IMR-90 (cell line): ENCODE data around the gene FRMD1. TPM values are rescaled to one million over a fixed set of nuclear protein-coding genes. Genes with fewer than 3 reads are reported as not detected.

Experiments
- ATAC-seq: fragments of 200-7000 bp; cut with Tn5 transposase; 2 replicates; pipeline ENCODE4 v1.9.1; 2020; ENCODE audit warnings: low read depth, mild to moderate bottlenecking, moderate library complexity
- BruUV-seq: library from RNA; stranded (reverse); fragments of 400-500 nt; replicated peaks from 2 replicates; lab custom pipeline; 2021; lab: Mats Ljungman, UMichigan
- CTCF ChIA-PET: fragments of 300-600 bp; formaldehyde crosslinking; extraction: SDS; loops from one replicate; lab custom pipeline; 2021; ENCODE audit warnings: antibody characterized with exemption; lab: Yijun Ruan, JAX
- POLR2A ChIA-PET: fragments of 300-600 bp; sonication (Branson Sonifier 250); formaldehyde crosslinking; loops from one replicate; lab custom pipeline; 2022; ENCODE audit warnings: antibody characterized with exemption; ENCODE audit not compliant: unreplicated experiment; lab: Charles Lee
- DNase-seq: peaks from one replicate; pipeline ENCODE4 v3.0.0; 2013
- H2AFZ ChIP-seq: replicated peaks from 2 replicates; pipeline ENCODE3; 2013; ENCODE audit warnings: low read length, mild to moderate bottlenecking; ENCODE audit not compliant: poor library complexity
- H2AK5ac ChIP-seq: 2 replicates; pipeline ENCODE4 v1.6.1; 2013; ENCODE audit warnings: low read depth, low read length, inconsistent platforms
- H2AK9ac ChIP-seq: replicated peaks from 2 replicates; pipeline ENCODE3; 2013; ENCODE audit warnings: mild to moderate bottlenecking, low read depth, low read length, moderate library complexity; ENCODE audit not compliant: poor library complexity
- H2BK120ac ChIP-seq: 2 replicates; pipeline ENCODE4 v1.6.1; 2013; ENCODE audit warnings: low read depth, low read length, inconsistent platforms
- H2BK15ac ChIP-seq: 3 replicates; pipeline ENCODE4 v1.6.1; 2013; ENCODE audit warnings: low read depth, low read length, inconsistent platforms
- H2BK20ac ChIP-seq: 2 replicates; pipeline ENCODE4 v1.6.1; 2013; ENCODE audit warnings: low read depth, mild to moderate bottlenecking, inconsistent platforms, low read length, moderate library complexity
- H2BK5ac ChIP-seq: 2 replicates; pipeline ENCODE4 v1.6.1; 2013; ENCODE audit warnings: mild to moderate bottlenecking, low read depth, low read length, inconsistent platforms; ENCODE audit not compliant: poor library complexity, severe bottlenecking
- H3K14ac ChIP-seq: replicated peaks from 2 replicates; pipeline ENCODE4 v1.6.1; 2013; ENCODE audit warnings: low read depth, low read length, inconsistent platforms
- H3K18ac ChIP-seq: 2 replicates; pipeline ENCODE4 v1.6.1; 2013; ENCODE audit warnings: low read depth, low read length, control low read depth
- H3K23ac ChIP-seq: 2 replicates; pipeline ENCODE4 v1.6.1; 2013; ENCODE audit warnings: low read depth, low read length, inconsistent platforms
- H3K27ac ChIP-seq: 2 replicates; pipeline ENCODE4 v1.5.1; 2013; ENCODE audit warnings: mild to moderate bottlenecking, control low read depth, low read length; ENCODE audit not compliant: insufficient read depth
- H3K27me3 ChIP-seq: 2 replicates; pipeline ENCODE4 v1.6.1; 2013; ENCODE audit warnings: low read length; ENCODE audit not compliant: control insufficient read depth, insufficient read depth
- H3K36me3 ChIP-seq: 2 replicates; pipeline ENCODE4 v1.6.1; 2013; ENCODE audit warnings: low read length, mixed read lengths; ENCODE audit not compliant: control insufficient read depth, insufficient read depth
- H3K4ac ChIP-seq: 2 replicates; pipeline ENCODE4 v1.6.1; 2013; ENCODE audit warnings: low read depth, low read length, inconsistent platforms
- H3K4me1 ChIP-seq: 2 replicates; pipeline ENCODE4 v1.6.1; 2013; ENCODE audit warnings: low read length, mixed read lengths; ENCODE audit not compliant: control insufficient read depth, insufficient read depth
- H3K4me2 ChIP-seq: 2 replicates; pipeline ENCODE4 v1.6.1; 2013; ENCODE audit warnings: low read depth, mild to moderate bottlenecking, control low read depth, low read length, moderate library complexity
- H3K4me3 ChIP-seq: 2 replicates; pipeline ENCODE4 v1.5.1; 2013; ENCODE audit warnings: low read depth, mild to moderate bottlenecking, control low read depth, low read length, moderate library complexity; ENCODE audit not compliant: insufficient read depth
- H3K56ac ChIP-seq: 2 replicates; pipeline ENCODE4 v1.6.1; 2013; ENCODE audit warnings: low read length, inconsistent platforms; ENCODE audit not compliant: insufficient read depth; ENCODE audit errors: extremely low read depth
- H3K79me1 ChIP-seq, 2 experiments: 2 replicates each; pipeline ENCODE4 v1.6.1; 2013; ENCODE audit warnings: low read length in 2 of 2, inconsistent platforms in 1 of 2, low read depth in 1 of 2
- H3K9ac ChIP-seq: 2 replicates; pipeline ENCODE4 v1.6.1; 2013; ENCODE audit warnings: low read depth, low read length, control low read depth
- H3K9me1 ChIP-seq: 2 replicates; pipeline ENCODE4 v1.6.1; 2013; ENCODE audit warnings: low read length, inconsistent platforms; ENCODE audit not compliant: insufficient read depth
- H3K9me3 ChIP-seq: 2 replicates; pipeline ENCODE4 v1.6.1; 2013; ENCODE audit warnings: low read length; ENCODE audit not compliant: control insufficient read depth, insufficient read depth
- H4K20me1 ChIP-seq: 2 replicates; pipeline ENCODE4 v1.6.1; 2013; ENCODE audit warnings: low read length, inconsistent platforms; ENCODE audit not compliant: insufficient read depth
- H4K5ac ChIP-seq: 2 replicates; pipeline ENCODE4 v1.6.1; 2013; ENCODE audit warnings: mild to moderate bottlenecking, low read depth, low read length, control low read depth
- H4K8ac ChIP-seq, 2 experiments: 2 replicates each; pipeline ENCODE4 v1.6.1; 2013; ENCODE audit warnings: low read depth in 2 of 2, low read length in 2 of 2, control low read depth in 1 of 2, inconsistent platforms in 1 of 2
- H4K91ac ChIP-seq: 2 replicates; pipeline ENCODE4 v1.6.1; 2013; ENCODE audit warnings: low read depth, low read length, inconsistent platforms; ENCODE audit not compliant: insufficient read depth
- BHLHE40 ChIP-seq: fragments of 150-350 bp; IDR thresholded peaks from 2 replicates; pipeline ENCODE4 v1.6.1; 2016; ENCODE audit warnings: mild to moderate bottlenecking, low read depth, low read length
- CEBPB ChIP-seq: IDR thresholded peaks from 2 replicates; pipeline ENCODE4 v1.6.1; 2012; ENCODE audit warnings: low read depth, low read length, improper control_type of control experiment
- CHD1 ChIP-seq: IDR thresholded peaks from 2 replicates; pipeline ENCODE4 v1.6.1; 2012; ENCODE audit warnings: low read depth, low read length, improper control_type of control experiment
- CTCF ChIP-seq: conservative IDR thresholded peaks from 2 replicates; pipeline ENCODE4 v1.5.1; 2012; ENCODE audit warnings: mild to moderate bottlenecking, low read depth, low read length, improper control_type of control experiment
- ELK1 ChIP-seq: fragments of 150-350 bp; IDR thresholded peaks from 2 replicates; pipeline ENCODE4 v1.6.1; 2016; ENCODE audit warnings: low read depth, mild to moderate bottlenecking, low read length, moderate library complexity, borderline replicate concordance
- FOS ChIP-seq: fragments of 150-350 bp; IDR thresholded peaks from 2 replicates; pipeline ENCODE4 v1.6.1; 2016; ENCODE audit warnings: low read depth, low read length
- MAFK ChIP-seq: IDR thresholded peaks from 2 replicates; pipeline ENCODE4 v1.6.1; 2012; ENCODE audit warnings: low read depth, low read length, improper control_type of control experiment
- MAZ ChIP-seq: IDR thresholded peaks from 2 replicates; pipeline ENCODE4 v1.6.1; 2012; ENCODE audit warnings: low read depth, mild to moderate bottlenecking, low read length, improper control_type of control experiment, moderate library complexity, borderline replicate concordance
- MXI1 ChIP-seq: IDR thresholded peaks from 2 replicates; pipeline ENCODE4 v1.6.1; 2012; ENCODE audit warnings: low read depth, mild to moderate bottlenecking, low read length, moderate library complexity, borderline replicate concordance
- NFE2L2 ChIP-seq: fragments of 150-350 bp; IDR thresholded peaks from 2 replicates; pipeline ENCODE4 v1.6.1; 2016; ENCODE audit warnings: low read depth, mild to moderate bottlenecking, low read length
- POLR2A ChIP-seq: IDR thresholded peaks from 2 replicates; pipeline ENCODE4 v1.6.1; 2012; ENCODE audit warnings: mild to moderate bottlenecking, low read depth, low read length
- RAD21 ChIP-seq: IDR thresholded peaks from 2 replicates; pipeline ENCODE4 v1.6.1; 2012; ENCODE audit warnings: low read length, improper control_type of control experiment
- RCOR1 ChIP-seq: IDR thresholded peaks from 2 replicates; pipeline ENCODE4 v1.6.1; 2012; ENCODE audit warnings: mild to moderate bottlenecking, low read length, improper control_type of control experiment; ENCODE audit not compliant: insufficient replicate concordance
- RFX5 ChIP-seq: IDR thresholded peaks from 2 replicates; pipeline ENCODE4 v1.8.0; 2012; ENCODE audit warnings: low read depth, mild to moderate bottlenecking, low read length, moderate library complexity
- SMC3 ChIP-seq: fragments of 150-350 bp; IDR thresholded peaks from 2 replicates; pipeline ENCODE4 v1.6.1; 2016; ENCODE audit warnings: low read depth, mild to moderate bottlenecking, antibody characterized with exemption, low read length, moderate library complexity
- USF2 ChIP-seq: fragments of 150-350 bp; IDR thresholded peaks from 2 replicates; pipeline ENCODE4 v1.6.1; 2017; ENCODE audit warnings: mild to moderate bottlenecking, antibody characterized with exemption, low read length, low read depth
- WGBS, 2 experiments: methylation state at CpG; one replicate each; pipeline versions ENCODE4 v1.1.5 to v1.1.7; 2013; ENCODE audit warnings: missing lambda C conversion rate in 2 of 2; ENCODE audit not compliant: insufficient read length in 1 of 2; ENCODE audit errors: extremely low coverage in 2 of 2; 5-methylcytosine and 5-hydroxymethylcytosine counted together
- dilution Hi-C: fragments of 300-500 bp; cut with HindIII; formaldehyde crosslinking; loops from one replicate; pipeline ENCODE4 v1.14.3; 2018; ENCODE audit warnings: low sequenced_read_pairs; ENCODE audit not compliant: unreplicated experiment
- in situ Hi-C: fragments of 300-500 bp; cut with MboI; formaldehyde crosslinking; loops from 3 replicates; pipeline ENCODE4 v1.14.3; 2019; ENCODE audit warnings: low sequenced_read_pairs, inconsistent platforms, mixed read lengths
- intact Hi-C: fragments of 100-400 bp; cut with micrococcal nuclease; formaldehyde crosslinking; loops from 2 replicates; pipeline ENCODE4 v1.10.0; 2022
- polyA plus RNA-seq, 3 experiments: library from polyadenylated mRNA; depleted of rRNA; stranded (reverse); fragments of >200 nt; gene quantifications; 2 replicates each; pipeline ENCODE4 v1.2.3, GENCODE V29; 2012; ENCODE audit warnings: low replicate concordance in 1 of 3
- total RNA-seq: library from RNA; depleted of rRNA; stranded (reverse); fragments of >200 nt; gene quantifications from 2 replicates; pipeline ENCODE4 v1.2.3, GENCODE V29; 2012

Gene FRMD1
- total and polyA plus RNA-seq, 2 of the 4 experiments (the other 2 are of a cell fraction) = not detected

- TF ChIP-seq BHLHE40 = no peak
- TF ChIP-seq CHD1 = no peak
- no peak for TF ChIP-seq MXI1
- TF ChIP-seq CEBPB = no peak
- TF ChIP-seq CTCF = no peak
- no peak for TF ChIP-seq NFE2L2
- no peak for TF ChIP-seq POLR2A
- TF ChIP-seq MAFK = no peak
- no peak for TF ChIP-seq RFX5
- TF ChIP-seq RAD21 = no peak
- TF ChIP-seq FOS = no peak
- no peak for TF ChIP-seq MAZ
- TF ChIP-seq USF2 = no peak
- TF ChIP-seq ELK1 = no peak
- no peak for TF ChIP-seq RCOR1
- TF ChIP-seq SMC3 = no peak
- Histone ChIP-seq H3K79me1 (no peaks in the 10 kb centered on the region), H3K4me2 (no peak overlapping the region), H3K56ac (no peak overlapping the region), H2BK5ac (no peak overlapping the region), H3K14ac (no peak overlapping the region), H2AK9ac (no peak overlapping the region), H3K9me1 (no peaks in the 10 kb centered on the region), H3K18ac (no peak overlapping the region), H2BK15ac (no peak overlapping the region), H4K20me1 (no peaks in the 10 kb centered on the region; the same call in 1 of the 2 replicates), H2BK120ac (no peak overlapping the region), H3K27ac (no peak overlapping the region), H3K4ac (no peak overlapping the region), H4K8ac (no peak overlapping the region), H3K4me3 (no peak overlapping the region), H3K9ac (no peak overlapping the region), H3K27me3 (peaks cover 5% of the 10 kb centered on the region; the same call in 1 of the 2 replicates), H3K9me3 (no peaks in the 10 kb centered on the region), H2AK5ac (no peak overlapping the region), H3K23ac (no peak overlapping the region), H3K36me3 (no peaks in the 10 kb centered on the region), H2AFZ (no peak overlapping the region), H2BK20ac (no peak overlapping the region), H4K91ac (no peak overlapping the region), H4K5ac (no peak overlapping the region), H3K4me1 (peaks cover 8% of the 10 kb centered on the region; the same call in 1 of the 2 replicates)
- intact Hi-C loops = no loop called here
- POLR2A ChIA-PET = no interaction called here
- DNase-seq = no peak
- no peak for ATAC-seq
- in situ Hi-C loops = no loop called here
- no TSS peak for BruUV-seq
- CTCF ChIA-PET = no interaction called here
- dilution Hi-C loops = no loop called here
- no CpG with 5 or more reads among the region's 5 CpGs for WGBS, 2 experiments
Measured at GRCh38 chr6:168083514-168083885, 4.5 kb upstream of the FRMD1 start.
